Stimulated activated CD8-positive, alpha-beta memory T cell treated with anti-CD3 and anti-CD28 coated beads, Interleukin-15, amount 100 ng/mL, for 24 hours (primary cell): ENCODE measurements around the gene SCARF2.
"Not testable (repeated sequence)": the region's sequence is repeated elsewhere in the genome, so short reads cannot be mapped to it uniquely, and the experiment has no call there.

Source experiments
- DNase-seq: peaks from one replicate; pipeline ENCODE4 v3.0.0-alpha.2; 2020; ENCODE audit warnings: low read depth

Gene SCARF2

GRCh38 chr22:20437613-20438426 is at the start of gene SCARF2:
SCARF2 (minus strand) TSS chr22:20437825; CDS start chr22:20437754, 71 bp downstream.
- DNase-seq = no peak

GRCh38 chr22:20486229-20486628 is 48.6 kb upstream of the SCARF2 start:
- DNase-seq = no peak

DNA sequence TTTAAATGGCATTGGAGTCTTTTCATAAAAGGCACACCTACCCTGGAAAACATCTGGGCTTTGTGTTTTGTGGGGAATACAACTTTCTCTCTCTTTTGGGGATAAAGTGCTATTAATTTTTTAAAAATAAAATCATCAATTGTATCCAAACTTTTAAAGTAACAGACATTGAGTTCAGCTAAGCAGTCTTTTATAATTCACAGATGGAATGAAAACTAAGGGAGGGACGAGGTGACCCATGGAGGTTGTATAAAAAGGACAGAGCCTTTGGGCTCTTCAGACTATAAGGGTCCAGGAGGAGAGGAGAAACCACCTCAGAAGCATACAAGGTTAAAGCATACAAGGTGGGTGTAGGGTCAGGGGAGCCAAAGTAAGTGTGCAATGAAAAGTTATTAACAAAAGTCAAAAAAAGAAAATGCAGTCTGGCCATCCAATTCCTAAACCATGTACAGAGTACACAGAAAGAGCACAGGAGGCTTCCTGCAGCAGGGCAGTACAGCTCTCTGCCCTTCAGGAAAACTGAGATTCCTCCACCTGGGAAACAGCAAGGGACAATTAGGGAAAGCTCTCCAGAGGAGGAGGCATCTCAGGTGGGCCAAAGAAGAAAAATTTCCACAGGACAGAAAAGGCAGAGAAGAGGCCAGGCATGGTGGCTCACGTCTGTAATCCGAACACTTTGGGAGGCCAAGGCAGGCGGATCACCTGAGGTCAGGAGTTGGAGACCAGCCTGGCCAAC is 47.5 kb upstream of the SCARF2 start:
- DNase-seq = no peak

- DNase-seq = no peak
These were observed 46.1 kb upstream of the SCARF2 start for GRCh38 chr22:20483771-20484170.

DNA sequence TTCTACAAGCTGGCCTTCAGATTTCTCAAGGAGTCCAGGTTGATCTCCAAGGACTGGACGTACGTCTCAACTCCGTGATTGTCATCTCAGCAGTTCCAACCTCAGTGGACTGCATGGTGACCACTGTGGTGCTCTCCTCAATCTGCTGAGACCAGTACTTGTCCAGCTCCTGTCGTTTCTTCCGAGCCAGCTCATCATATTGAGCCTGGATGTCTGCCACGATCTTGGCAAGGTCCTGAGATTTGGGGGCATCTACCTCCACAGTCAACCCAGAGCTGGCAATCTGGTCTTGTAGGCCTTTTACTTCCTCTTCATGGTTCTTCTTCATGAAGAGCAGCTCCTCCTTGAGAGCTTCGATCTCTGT is 45.5 kb upstream of the SCARF2 start:
- not testable (repeated sequence) for DNase-seq

- no peak for DNase-seq
These were observed 42.1 kb upstream of the SCARF2 start for GRCh38 chr22:20479612-20480196.

DNA sequence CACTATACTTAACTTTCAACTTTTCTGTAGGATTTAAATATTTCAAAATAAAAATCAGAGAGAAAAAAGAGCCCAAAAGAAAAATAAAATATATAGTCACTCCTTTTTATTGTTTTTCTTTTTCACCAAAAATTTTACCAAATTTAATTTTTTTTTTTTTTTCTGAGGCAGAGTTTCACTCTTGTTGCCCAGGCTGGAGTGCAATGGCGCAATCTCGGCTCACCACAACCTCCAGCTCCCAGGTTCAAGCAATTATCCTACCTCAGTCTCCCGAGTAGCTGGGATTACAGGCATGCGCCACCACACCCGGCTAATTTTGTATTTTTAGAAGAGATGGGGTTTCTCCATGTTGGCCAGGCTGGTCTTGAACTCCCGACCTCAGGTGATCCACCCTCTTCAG is 40.4 kb upstream of the SCARF2 start:
- not testable (repeated sequence) for DNase-seq

DNA sequence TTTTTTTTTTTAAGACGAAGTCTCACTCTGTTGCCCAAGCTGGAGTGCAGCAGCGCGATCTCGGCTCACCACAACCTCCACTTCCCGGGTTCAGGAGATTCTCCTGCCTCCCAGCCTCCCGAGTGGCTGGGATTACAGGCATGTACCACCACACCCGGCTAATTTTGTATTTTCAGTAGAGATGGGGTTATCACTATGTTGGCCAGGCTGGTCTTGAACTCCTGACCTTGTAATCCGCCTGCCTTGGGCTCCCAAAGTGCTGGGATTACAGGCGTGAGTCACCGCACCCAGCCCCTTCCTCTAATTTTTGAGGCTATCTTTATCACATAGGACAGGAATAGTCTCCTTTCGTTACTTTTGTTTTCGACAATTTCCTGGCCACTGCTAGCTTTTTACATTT is 37.9 kb upstream of the SCARF2 start:
- DNase-seq = not testable (repeated sequence)

DNA sequence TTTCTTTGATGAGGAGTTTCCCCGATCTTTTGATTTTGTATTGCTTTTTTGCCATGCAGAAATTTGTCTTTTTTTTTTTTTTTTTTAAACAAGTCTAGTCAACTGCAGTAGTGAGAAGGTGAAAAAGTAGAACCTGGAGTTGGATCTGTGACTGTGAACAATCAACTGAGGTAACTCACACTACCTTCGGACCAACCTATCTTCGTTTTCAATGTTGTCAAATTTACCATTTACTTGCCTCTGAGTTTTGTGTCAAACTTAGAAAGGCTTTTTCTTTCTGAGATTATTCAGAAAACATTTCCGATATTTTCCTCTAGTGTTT is 37.5 kb upstream of the SCARF2 start:
- no peak for DNase-seq

DNA sequence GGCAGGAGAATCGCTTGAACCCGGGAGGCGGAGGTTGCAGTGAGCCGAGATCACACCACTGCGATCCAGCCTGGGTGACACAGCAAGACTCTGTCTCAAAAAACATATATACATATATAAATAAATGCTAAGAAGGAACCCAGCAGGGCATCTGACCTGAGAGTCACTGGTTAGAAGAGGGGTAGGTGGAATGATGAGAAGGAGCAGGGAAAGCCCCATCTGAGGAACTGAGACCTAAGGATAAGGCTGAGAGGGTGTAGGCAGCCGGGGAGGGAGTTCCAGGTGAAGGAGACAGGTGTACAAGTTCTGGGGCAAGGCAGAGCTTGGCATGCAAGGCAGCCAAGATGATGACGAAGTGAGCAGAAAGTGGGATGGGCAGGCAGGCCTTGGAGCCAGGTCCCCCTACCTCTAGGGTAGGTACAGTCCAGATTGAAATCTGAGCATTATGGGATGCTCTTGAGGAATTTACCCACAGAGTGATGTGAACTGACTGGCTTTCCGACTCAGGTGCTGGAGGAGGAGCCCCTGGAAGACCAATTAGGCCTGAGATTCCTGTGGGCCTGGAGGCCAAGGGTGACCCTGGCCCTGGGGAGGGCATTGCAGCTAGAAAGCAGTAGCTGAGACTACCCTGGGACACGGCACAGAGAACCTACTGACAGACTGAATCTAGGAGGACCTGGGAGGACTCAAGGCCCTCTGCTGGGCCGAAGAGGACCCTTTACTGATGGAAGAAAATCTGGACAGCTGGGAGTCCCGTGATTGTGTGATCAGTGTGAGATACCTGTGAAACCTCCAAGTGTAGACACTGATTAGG is 35.2 kb upstream of the SCARF2 start:
- DNase-seq = no peak

DNA sequence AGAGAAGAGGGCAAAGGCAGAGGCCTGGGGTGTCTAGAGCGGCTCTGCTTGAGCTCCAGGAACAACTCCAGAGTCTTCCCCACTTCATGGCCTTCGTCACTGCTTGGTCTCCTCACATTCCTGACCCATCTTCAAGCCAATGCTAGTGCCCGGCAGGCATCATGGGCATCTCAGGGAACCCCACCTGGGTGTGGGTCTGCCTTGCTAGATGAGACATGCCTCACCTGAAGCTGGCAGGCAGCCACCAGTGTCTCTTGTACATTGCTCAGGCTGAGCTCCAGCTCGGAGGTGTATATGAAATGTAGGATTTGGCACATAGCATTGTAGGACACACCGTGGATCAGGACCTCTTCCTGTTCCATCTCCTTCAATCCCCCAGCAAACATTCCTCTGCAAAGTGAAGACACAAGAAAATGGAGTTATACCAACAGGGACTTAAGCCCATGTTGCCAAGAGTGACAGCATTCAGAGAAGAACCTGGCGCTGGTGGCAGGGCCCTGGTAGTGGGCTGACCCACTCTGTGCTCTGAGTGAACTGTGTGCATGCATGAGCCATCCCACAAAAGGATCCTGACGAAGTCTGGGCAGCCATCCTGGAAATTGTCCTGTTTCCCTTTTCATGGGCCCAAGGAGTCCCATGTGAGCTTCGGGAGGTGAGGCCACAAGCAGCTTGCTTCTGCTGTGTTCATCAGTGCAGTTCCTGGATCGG is 33.7 kb upstream of the SCARF2 start:
- no peak for DNase-seq

GRCh38 chr22:20470525-20470924 is 32.9 kb upstream of the SCARF2 start:
- not testable (repeated sequence) for DNase-seq

GRCh38 chr22:20469110-20469868 is 31.7 kb upstream of the SCARF2 start:
- DNase-seq = no peak

GRCh38 chr22:20466659-20467379 is 29.2 kb upstream of the SCARF2 start:
- no peak for DNase-seq

GRCh38 chr22:20465759-20466077 is 28.1 kb upstream of the SCARF2 start:
- no peak for DNase-seq

- no peak for DNase-seq
These were observed 27.5 kb upstream of the SCARF2 start for GRCh38 chr22:20464912-20465758.

DNA sequence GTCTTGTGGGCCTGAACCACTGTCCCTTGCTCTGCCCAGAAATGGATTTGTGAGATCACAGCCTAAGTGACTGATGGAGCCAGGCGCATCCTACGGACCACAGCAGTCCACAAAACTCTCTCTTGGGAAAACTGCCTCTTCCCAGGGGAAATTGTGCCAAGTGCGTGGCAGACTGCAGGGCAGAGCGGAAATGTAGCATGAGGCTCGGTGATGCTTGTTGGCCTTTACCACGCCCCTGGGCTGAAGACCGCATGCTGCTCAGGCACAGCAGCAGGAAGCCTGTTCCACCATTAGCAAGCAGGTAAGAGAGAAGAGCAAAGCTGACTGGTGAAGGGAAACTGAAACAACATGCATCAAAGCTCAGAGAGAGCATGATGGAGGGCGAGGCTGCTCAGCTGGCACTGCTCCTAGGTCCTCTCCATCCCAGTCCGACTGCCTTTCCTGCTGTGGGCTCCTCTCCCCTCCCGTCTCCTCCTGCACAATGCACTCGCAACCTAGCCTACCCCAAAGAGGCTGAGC is 26.5 kb upstream of the SCARF2 start:
- DNase-seq = no peak

DNA sequence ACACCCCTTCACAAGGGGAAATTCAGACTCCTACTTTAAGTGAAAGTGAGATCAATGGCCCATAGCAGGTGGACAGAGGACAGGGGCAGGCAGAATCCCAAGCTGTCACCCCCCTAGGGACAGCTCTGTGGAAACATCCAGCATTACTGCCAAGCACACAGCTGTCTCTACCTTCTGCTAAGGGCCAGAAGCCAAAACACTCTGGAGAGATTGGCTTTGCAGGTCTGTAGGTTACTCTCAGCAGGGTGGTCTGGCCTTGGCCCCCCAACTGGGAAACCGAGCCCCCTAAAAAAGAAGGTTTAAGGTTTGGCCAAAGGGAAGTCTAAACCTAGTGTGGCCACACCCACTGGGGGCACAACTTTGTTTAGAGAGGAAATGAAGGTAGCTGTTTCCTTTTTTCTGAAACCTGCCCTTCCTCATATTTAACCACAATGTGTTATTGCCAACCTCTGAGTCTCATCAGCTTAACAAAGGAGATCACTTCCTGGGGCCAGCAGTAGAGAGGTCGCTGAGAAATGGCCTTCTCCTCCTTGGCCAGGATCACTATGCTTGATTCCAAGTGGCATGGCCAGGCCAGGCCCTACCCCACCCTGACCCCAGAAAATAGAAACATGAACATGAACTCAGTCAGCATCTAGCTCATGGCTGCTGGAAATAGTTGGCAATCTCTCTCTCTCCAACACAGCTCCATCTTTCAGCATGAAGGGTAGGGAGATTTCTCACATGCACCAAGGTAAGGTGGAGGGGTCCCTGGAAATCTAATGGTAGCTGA is 25.9 kb upstream of the SCARF2 start:
- DNase-seq = no peak

- DNase-seq = no peak
These were observed 22.2 kb upstream of the SCARF2 start for GRCh38 chr22:20459862-20460261.
